ENCODE measurements around the gene MYO5C.

GRCh38 chr15:52144656-52145178 lies 150.9 kb downstream of the MYO5C start:
- TF ChIP-seq CTCF (conservative IDR thresholded peaks at IDR 0.05 in 1 of 2, IDR thresholded peaks at IDR 0.05 in 1 of 2; ENCODE audit: low read depth in 1 of 2, low read length in 2 of 2) (no peak), EZH2 (IDR thresholded peaks at IDR 0.05; ENCODE audit: low read length, missing control alignments) (no peak)
